Measurements from ENCODE around the gene TMEM151B. TPM values are rescaled to one million over a fixed set of nuclear protein-coding genes. Genes with fewer than 3 reads are reported as not detected.

The TMEM151B gene
- total RNA-seq, 1 experiment from 2014 or later = 9.9 TPM

DNA sequence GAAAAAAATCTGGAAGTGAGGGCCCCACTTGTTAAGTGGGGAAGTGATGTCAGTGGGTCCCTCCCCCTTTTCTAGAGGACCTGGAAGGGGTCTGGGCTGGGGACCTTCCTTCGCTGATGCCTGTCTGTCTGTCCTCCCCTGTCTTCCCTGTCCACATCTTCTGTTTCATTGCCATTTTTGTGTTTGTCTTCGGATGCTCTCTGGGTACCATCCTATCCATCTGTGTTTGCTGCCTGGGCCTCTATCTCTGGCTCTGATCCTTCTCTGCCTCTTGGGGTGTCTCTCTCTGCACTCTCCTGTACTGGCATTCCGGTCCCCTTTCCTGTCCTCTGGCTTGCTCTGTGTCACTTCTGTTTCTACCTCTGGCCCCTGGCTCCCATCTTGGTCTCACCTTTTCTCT lies 2.3 kb downstream of the TMEM151B start:
- intact Hi-C loops (cut with micrococcal nuclease; ENCODE audit: unreplicated experiment) = no loop called here
- Histone ChIP-seq H3K4me1 (ENCODE audit: insufficient read depth, low read length, poor library complexity, severe bottlenecking) (peaks cover 8% of the 10 kb centered on the region), H3K27me3 (replicated peaks; ENCODE audit: insufficient read depth, low read depth, low read length, poor library complexity) (no peaks in the 10 kb centered on the region), H3K27ac (ENCODE audit: low read depth, low read length, poor library complexity, severe bottlenecking) (no peak overlapping the region), H3K9me3 (ENCODE audit: low read depth, low read length, poor library complexity, severe bottlenecking) (no peaks in the 10 kb centered on the region), H3K4me3 (ENCODE audit: low read depth, low read length, poor library complexity, severe bottlenecking) (no peak overlapping the region), H3K36me3 (ENCODE audit: insufficient read depth, low read length, poor library complexity, severe bottlenecking) (no peaks in the 10 kb centered on the region)
- ChIA-PET CTCF (no interaction called here), POLR2A (ENCODE audit: low non-redundant PET) (no interaction called here)
- no TSS peak for BruUV-seq (replicated peaks)
- no peak for TF ChIP-seq EZH2 (IDR thresholded peaks at IDR 0.05; ENCODE audit: borderline replicate concordance, low read depth, low read length, poor library complexity, severe bottlenecking)
- TF ChIP-seq, protein P1, sequence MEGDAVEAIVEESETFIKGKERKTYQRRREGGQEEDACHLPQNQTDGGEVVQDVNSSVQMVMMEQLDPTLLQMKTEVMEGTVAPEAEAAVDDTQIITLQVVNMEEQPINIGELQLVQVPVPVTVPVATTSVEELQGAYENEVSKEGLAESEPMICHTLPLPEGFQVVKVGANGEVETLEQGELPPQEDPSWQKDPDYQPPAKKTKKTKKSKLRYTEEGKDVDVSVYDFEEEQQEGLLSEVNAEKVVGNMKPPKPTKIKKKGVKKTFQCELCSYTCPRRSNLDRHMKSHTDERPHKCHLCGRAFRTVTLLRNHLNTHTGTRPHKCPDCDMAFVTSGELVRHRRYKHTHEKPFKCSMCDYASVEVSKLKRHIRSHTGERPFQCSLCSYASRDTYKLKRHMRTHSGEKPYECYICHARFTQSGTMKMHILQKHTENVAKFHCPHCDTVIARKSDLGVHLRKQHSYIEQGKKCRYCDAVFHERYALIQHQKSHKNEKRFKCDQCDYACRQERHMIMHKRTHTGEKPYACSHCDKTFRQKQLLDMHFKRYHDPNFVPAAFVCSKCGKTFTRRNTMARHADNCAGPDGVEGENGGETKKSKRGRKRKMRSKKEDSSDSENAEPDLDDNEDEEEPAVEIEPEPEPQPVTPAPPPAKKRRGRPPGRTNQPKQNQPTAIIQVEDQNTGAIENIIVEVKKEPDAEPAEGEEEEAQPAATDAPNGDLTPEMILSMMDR (conservative IDR thresholded peaks at IDR 0.05; ENCODE audit: low read depth, low read length) = no peak
- DNase-seq (ENCODE audit: low spot score) = no peak

- CTCF ChIA-PET = no interaction called here
- no peak for TF ChIP-seq EZH2 (IDR thresholded peaks at IDR 0.05; ENCODE audit: borderline replicate concordance, low read depth, low read length, poor library complexity, severe bottlenecking)
- TF ChIP-seq, protein P1 (conservative IDR thresholded peaks at IDR 0.05; ENCODE audit: low read depth, low read length) = no peak
- H3K36me3 ChIP-seq (ENCODE audit: insufficient read depth, low read length, poor library complexity, severe bottlenecking) = no peaks in the 10 kb centered on the region
- H3K9me3 ChIP-seq (ENCODE audit: low read depth, low read length, poor library complexity, severe bottlenecking) = no peaks in the 10 kb centered on the region
- H3K4me3 ChIP-seq (ENCODE audit: low read depth, low read length, poor library complexity, severe bottlenecking) = no peak overlapping the region
- POLR2A ChIA-PET (ENCODE audit: low non-redundant PET) = interaction anchor here (0.6 kb wide), 1 partner anchor 21 kb away, joined by 4 read pairs; no protein-coding TSS in a partner anchor
- peaks cover 8% of the 10 kb centered on the region for H3K4me1 ChIP-seq (ENCODE audit: insufficient read depth, low read length, poor library complexity, severe bottlenecking)
- H3K27me3 ChIP-seq (replicated peaks; ENCODE audit: insufficient read depth, low read depth, low read length, poor library complexity) = no peaks in the 10 kb centered on the region
- BruUV-seq (replicated peaks) = no TSS peak
- H3K27ac ChIP-seq (ENCODE audit: low read depth, low read length, poor library complexity, severe bottlenecking) = no peak overlapping the region
- intact Hi-C loops (cut with micrococcal nuclease; ENCODE audit: unreplicated experiment) = no loop called here
- DNase-seq (ENCODE audit: low spot score) = no peak
Measured at GRCh38 chr6:44272999-44273566, 2.8 kb downstream of the TMEM151B start.

DNA sequence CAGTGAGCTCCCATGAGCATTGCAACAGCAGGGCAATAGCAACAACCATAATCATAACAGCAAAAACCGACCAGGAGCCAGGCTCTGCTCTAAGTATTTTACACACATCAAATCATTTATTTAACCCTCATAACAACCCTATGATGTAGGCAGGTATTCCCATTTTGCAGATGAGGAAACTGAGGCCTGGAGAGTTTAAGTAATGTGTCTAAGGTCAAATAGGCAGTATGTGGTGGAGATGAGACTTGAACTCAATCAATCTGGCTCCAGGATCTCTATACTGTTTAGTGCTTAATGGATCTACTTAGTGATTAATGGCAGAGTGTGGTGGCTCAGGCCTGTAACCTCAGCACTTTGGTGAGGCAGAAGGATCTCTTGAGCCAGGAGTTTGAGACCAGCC lies 3.4 kb downstream of the TMEM151B start:
- no TSS peak for BruUV-seq (replicated peaks)
- CTCF ChIA-PET = no interaction called here
- no peaks in the 10 kb centered on the region for H3K27me3 ChIP-seq (replicated peaks; ENCODE audit: insufficient read depth, low read depth, low read length, poor library complexity)

More for the DNA sequence above, 3.4 kb downstream of the TMEM151B start:
- peaks cover 5% of the 10 kb centered on the region for H3K4me1 ChIP-seq (ENCODE audit: insufficient read depth, low read length, poor library complexity, severe bottlenecking)
- no peak overlapping the region for H3K4me3 ChIP-seq (ENCODE audit: low read depth, low read length, poor library complexity, severe bottlenecking)
- no peaks in the 10 kb centered on the region for H3K9me3 ChIP-seq (ENCODE audit: low read depth, low read length, poor library complexity, severe bottlenecking)
- intact Hi-C loops (cut with micrococcal nuclease; ENCODE audit: unreplicated experiment) = no loop called here
- no peak for DNase-seq (ENCODE audit: low spot score)
- H3K27ac ChIP-seq (ENCODE audit: low read depth, low read length, poor library complexity, severe bottlenecking) = no peak overlapping the region
- H3K36me3 ChIP-seq (ENCODE audit: insufficient read depth, low read length, poor library complexity, severe bottlenecking) = no peaks in the 10 kb centered on the region
- no peak for TF ChIP-seq EZH2 (IDR thresholded peaks at IDR 0.05; ENCODE audit: borderline replicate concordance, low read depth, low read length, poor library complexity, severe bottlenecking)
- TF ChIP-seq, protein P1 (conservative IDR thresholded peaks at IDR 0.05; ENCODE audit: low read depth, low read length) = no peak
- POLR2A ChIA-PET (ENCODE audit: low non-redundant PET) = interaction anchor here (0.6 kb wide), 1 partner anchor 22 kb away, joined by 4 read pairs; no protein-coding TSS in a partner anchor
